ENCODE results near the gene AGPAT2.
"Not testable (repeated sequence)": the region's sequence is repeated elsewhere in the genome, so short reads cannot be mapped to it uniquely, and the experiment has no call there.

- TF ChIP-seq CTCF (IDR thresholded peaks at IDR 0.05; ENCODE audit: low read depth, low read length, poor library complexity, severe bottlenecking); EZH2phosphoT487 (IDR thresholded peaks at IDR 0.05; ENCODE audit: borderline replicate concordance, low read length): not testable (repeated sequence)
Observed at GRCh38 chr9:136704741-136705140, 17.5 kb upstream of the AGPAT2 start.
